ENCODE data around the gene MPC1L. TPM values are rescaled to one million over a fixed set of nuclear protein-coding genes. Genes with fewer than 3 reads are reported as not detected.
"Not testable (repeated sequence)": the region's sequence is repeated elsewhere in the genome, so short reads cannot be mapped to it uniquely, and the experiment has no call there.

MPC1L gene
- total and polyA plus RNA-seq, 4 donors: not detected

DNA sequence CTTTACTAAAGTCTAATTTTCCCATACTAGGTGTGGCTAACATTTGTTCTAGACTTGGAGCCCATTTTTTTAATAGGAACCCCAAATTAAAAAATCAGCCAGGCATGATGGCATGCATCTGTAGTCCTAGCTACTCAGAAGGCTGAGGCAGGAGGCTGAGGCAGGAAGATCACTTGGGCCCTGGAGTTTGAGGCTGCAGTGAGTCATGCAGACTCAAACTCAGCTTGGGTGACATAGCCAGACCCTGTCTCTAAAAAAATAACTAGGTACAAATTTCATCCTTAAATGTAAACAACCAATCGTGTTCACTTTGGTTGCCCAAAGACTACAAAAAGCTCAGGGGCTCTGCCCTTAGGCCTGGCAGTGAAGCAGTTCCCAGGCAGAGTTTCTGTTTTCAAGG is 35.6 kb upstream of the MPC1L start:
- H3K36me3 ChIP-seq (ENCODE audit: control insufficient read depth in 4 of 4, insufficient read depth in 3 of 4, low read depth in 1 of 4, low read length in 3 of 4): peaks cover 0 to 10% (median 5%) of the 10 kb centered on the region in 4 donors
- H3K4me3 ChIP-seq (ENCODE audit: low read depth in 1 of 3, low read length in 3 of 3); H3K9me3 ChIP-seq (ENCODE audit: control insufficient read depth in 4 of 4, low read length in 3 of 4); H3K4me1 ChIP-seq (ENCODE audit: control insufficient read depth in 4 of 4, insufficient read depth in 4 of 4, low read length in 3 of 4); H3K27ac ChIP-seq (ENCODE audit: low read depth in 1 of 2, low read length in 2 of 2); H3K9ac ChIP-seq (ENCODE audit: low read depth in 1 of 2, low read length in 2 of 2); H3K27me3 ChIP-seq (ENCODE audit: control insufficient read depth in 4 of 4, insufficient read depth in 4 of 4, low read length in 3 of 4); DNase-seq (ENCODE audit: low spot score): not testable (repeated sequence)
- WGBS: 18% methylated on average over 1 of the region's 1 CpG

DNA sequence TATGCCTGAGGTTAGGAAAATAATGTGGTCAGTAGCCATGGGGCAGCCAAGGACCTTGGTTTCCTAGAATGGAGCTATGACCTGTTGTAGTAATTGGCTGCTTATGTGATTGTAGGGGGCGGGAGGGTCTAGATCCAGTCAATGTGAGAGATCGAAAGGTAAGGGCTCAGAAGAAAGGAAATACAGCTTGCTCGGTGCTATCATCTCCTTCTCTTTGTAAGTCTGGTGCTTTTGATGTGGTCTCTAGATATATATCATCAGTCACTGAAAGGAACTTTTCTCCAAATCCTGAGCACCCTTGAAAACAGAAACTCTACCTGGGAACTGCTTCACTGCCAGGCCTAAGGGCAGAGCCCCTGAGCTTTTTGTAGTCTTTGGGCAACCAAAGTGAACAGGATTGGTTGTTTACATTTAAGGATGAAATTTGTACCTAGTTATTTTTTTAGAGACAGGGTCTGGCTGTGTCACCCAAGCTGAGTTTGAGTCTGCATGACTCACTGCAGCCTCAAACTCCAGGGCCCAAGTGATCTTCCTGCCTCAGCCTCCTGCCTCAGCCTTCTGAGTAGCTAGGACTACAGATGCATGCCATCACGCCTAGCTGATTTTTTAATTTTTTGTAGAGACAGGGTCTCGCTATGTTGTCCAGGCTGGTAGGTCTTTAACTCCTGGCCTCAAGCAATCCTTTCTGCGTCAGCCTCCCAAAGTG is 33.5 kb upstream of the MPC1L start:
- H3K36me3 ChIP-seq (ENCODE audit: control insufficient read depth in 4 of 4, insufficient read depth in 3 of 4, low read depth in 1 of 4, low read length in 3 of 4): peaks cover 0 to 10% (median 7%) of the 10 kb centered on the region in 4 donors
- 94% methylated on average over 6 of the region's 6 CpGs for WGBS
- H3K27ac ChIP-seq (ENCODE audit: low read depth in 1 of 2, low read length in 2 of 2): not testable (repeated sequence)

DNA sequence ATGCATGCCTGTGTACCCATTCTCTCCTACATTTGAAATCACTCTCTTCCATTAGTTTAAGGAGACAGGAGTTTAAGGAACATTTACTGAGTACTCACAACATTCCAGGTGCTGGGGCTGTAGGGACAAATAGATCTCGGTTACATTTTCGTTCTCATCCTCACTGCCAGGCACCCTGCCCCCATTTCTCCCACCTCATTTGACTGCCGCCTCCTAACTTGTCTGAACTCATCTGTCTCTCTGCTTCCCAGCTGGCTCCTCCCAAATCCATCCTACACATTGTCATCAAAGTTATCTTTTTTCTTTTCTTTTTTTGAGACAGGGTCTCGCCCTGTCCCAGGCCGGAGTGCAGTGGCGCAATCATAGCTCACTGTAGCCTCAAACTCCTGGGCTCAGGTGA is 19.8 kb upstream of the MPC1L start:
- H3K27ac ChIP-seq (ENCODE audit: low read depth in 1 of 2, low read length in 2 of 2): no peak overlapping the region
- no peaks in the 10 kb centered on the region for H3K27me3 ChIP-seq (ENCODE audit: control insufficient read depth in 4 of 4, insufficient read depth in 4 of 4, low read length in 3 of 4)
- TF ChIP-seq JUND (IDR thresholded peaks at IDR 0.05): no peak
- no peak for TF ChIP-seq FOXA1 (IDR thresholded peaks at IDR 0.05)
- TF ChIP-seq FOXA2 (IDR thresholded peaks at IDR 0.05): no peak
- no peak for TF ChIP-seq SP1 (IDR thresholded peaks at IDR 0.05)
- no peak for TF ChIP-seq YY1 (IDR thresholded peaks at IDR 0.05)
- TF ChIP-seq EGR1 (IDR thresholded peaks at IDR 0.05; ENCODE audit: low read depth in 2 of 2): no peak
- TF ChIP-seq, protein P1, sequence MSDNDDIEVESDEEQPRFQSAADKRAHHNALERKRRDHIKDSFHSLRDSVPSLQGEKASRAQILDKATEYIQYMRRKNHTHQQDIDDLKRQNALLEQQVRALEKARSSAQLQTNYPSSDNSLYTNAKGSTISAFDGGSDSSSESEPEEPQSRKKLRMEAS (IDR thresholded peaks at IDR 0.05): no peak
- TF ChIP-seq, protein P2, sequence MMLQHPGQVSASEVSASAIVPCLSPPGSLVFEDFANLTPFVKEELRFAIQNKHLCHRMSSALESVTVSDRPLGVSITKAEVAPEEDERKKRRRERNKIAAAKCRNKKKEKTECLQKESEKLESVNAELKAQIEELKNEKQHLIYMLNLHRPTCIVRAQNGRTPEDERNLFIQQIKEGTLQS (IDR thresholded peaks at IDR 0.05): no peak
- TF ChIP-seq HNF4G (IDR thresholded peaks at IDR 0.05): no peak
- no peak for TF ChIP-seq TAF1 (conservative IDR thresholded peaks at IDR 0.05)
- TF ChIP-seq HNF4A (conservative IDR thresholded peaks at IDR 0.05): no peak
- no peak for TF ChIP-seq NR2F2 (IDR thresholded peaks at IDR 0.05)
- TF ChIP-seq, protein P3, sequence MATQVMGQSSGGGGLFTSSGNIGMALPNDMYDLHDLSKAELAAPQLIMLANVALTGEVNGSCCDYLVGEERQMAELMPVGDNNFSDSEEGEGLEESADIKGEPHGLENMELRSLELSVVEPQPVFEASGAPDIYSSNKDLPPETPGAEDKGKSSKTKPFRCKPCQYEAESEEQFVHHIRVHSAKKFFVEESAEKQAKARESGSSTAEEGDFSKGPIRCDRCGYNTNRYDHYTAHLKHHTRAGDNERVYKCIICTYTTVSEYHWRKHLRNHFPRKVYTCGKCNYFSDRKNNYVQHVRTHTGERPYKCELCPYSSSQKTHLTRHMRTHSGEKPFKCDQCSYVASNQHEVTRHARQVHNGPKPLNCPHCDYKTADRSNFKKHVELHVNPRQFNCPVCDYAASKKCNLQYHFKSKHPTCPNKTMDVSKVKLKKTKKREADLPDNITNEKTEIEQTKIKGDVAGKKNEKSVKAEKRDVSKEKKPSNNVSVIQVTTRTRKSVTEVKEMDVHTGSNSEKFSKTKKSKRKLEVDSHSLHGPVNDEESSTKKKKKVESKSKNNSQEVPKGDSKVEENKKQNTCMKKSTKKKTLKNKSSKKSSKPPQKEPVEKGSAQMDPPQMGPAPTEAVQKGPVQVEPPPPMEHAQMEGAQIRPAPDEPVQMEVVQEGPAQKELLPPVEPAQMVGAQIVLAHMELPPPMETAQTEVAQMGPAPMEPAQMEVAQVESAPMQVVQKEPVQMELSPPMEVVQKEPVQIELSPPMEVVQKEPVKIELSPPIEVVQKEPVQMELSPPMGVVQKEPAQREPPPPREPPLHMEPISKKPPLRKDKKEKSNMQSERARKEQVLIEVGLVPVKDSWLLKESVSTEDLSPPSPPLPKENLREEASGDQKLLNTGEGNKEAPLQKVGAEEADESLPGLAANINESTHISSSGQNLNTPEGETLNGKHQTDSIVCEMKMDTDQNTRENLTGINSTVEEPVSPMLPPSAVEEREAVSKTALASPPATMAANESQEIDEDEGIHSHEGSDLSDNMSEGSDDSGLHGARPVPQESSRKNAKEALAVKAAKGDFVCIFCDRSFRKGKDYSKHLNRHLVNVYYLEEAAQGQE (IDR thresholded peaks at IDR 0.05): no peak
- TF ChIP-seq GABPA (IDR thresholded peaks at IDR 0.05 in 1 of 2, conservative IDR thresholded peaks at IDR 0.05 in 1 of 2): no peak
- TF ChIP-seq RXRA (IDR thresholded peaks at IDR 0.05): no peak
- TF ChIP-seq RAD21 (IDR thresholded peaks at IDR 0.05): no peak
- TF ChIP-seq, protein P4, sequence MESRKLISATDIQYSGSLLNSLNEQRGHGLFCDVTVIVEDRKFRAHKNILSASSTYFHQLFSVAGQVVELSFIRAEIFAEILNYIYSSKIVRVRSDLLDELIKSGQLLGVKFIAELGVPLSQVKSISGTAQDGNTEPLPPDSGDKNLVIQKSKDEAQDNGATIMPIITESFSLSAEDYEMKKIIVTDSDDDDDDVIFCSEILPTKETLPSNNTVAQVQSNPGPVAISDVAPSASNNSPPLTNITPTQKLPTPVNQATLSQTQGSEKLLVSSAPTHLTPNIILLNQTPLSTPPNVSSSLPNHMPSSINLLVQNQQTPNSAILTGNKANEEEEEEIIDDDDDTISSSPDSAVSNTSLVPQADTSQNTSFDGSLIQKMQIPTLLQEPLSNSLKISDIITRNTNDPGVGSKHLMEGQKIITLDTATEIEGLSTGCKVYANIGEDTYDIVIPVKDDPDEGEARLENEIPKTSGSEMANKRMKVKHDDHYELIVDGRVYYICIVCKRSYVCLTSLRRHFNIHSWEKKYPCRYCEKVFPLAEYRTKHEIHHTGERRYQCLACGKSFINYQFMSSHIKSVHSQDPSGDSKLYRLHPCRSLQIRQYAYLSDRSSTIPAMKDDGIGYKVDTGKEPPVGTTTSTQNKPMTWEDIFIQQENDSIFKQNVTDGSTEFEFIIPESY (IDR thresholded peaks at IDR 0.05): no peak
- TF ChIP-seq, protein P5, sequence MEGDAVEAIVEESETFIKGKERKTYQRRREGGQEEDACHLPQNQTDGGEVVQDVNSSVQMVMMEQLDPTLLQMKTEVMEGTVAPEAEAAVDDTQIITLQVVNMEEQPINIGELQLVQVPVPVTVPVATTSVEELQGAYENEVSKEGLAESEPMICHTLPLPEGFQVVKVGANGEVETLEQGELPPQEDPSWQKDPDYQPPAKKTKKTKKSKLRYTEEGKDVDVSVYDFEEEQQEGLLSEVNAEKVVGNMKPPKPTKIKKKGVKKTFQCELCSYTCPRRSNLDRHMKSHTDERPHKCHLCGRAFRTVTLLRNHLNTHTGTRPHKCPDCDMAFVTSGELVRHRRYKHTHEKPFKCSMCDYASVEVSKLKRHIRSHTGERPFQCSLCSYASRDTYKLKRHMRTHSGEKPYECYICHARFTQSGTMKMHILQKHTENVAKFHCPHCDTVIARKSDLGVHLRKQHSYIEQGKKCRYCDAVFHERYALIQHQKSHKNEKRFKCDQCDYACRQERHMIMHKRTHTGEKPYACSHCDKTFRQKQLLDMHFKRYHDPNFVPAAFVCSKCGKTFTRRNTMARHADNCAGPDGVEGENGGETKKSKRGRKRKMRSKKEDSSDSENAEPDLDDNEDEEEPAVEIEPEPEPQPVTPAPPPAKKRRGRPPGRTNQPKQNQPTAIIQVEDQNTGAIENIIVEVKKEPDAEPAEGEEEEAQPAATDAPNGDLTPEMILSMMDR (IDR thresholded peaks at IDR 0.05; ENCODE audit: low read depth, low read length, missing input control): no peak
- H3K36me3 ChIP-seq (ENCODE audit: control insufficient read depth in 4 of 4, insufficient read depth in 3 of 4, low read depth in 1 of 4, low read length in 3 of 4): peaks cover 0 to 16% (median 9%) of the 10 kb centered on the region in 4 donors
- WGBS: 95% methylated on average over 6 of the region's 6 CpGs
- no peaks in the 10 kb centered on the region for H3K9me3 ChIP-seq (ENCODE audit: control insufficient read depth in 4 of 4, low read length in 3 of 4)
- H3K4me1 ChIP-seq (ENCODE audit: control insufficient read depth in 4 of 4, insufficient read depth in 4 of 4, low read length in 3 of 4): no peaks in the 10 kb centered on the region
- H3K9ac ChIP-seq (ENCODE audit: low read depth in 1 of 2, low read length in 2 of 2): no peak overlapping the region
- no peak for DNase-seq (ENCODE audit: low spot score)
- no peak overlapping the region for H3K4me3 ChIP-seq (ENCODE audit: low read depth in 1 of 3, low read length in 3 of 3)

More for the DNA sequence above, 33.5 kb upstream of the MPC1L start:
- H3K27me3 ChIP-seq (ENCODE audit: control insufficient read depth in 4 of 4, insufficient read depth in 4 of 4, low read length in 3 of 4); H3K9ac ChIP-seq (ENCODE audit: low read depth in 1 of 2, low read length in 2 of 2); H3K4me1 ChIP-seq (ENCODE audit: control insufficient read depth in 4 of 4, insufficient read depth in 4 of 4, low read length in 3 of 4); DNase-seq (ENCODE audit: low spot score); H3K4me3 ChIP-seq (ENCODE audit: low read depth in 1 of 3, low read length in 3 of 3); H3K9me3 ChIP-seq (ENCODE audit: control insufficient read depth in 4 of 4, low read length in 3 of 4): not testable (repeated sequence)
